H1 (cell line): ENCODE data around the gene PPM1F. TPM values are rescaled to one million over a fixed set of nuclear protein-coding genes. Genes with fewer than 3 reads are reported as not detected.
A peak's percentile ranks its signal among the peaks of the same experiment; 100 is the strongest.

ENCODE experiments used
- CTCF ChIA-PET: fragments of 300-600 bp; sonication (Branson Sonifier 250); formaldehyde crosslinking; loops from one replicate; lab custom pipeline; 2021; ENCODE audit not compliant: partially characterized antibody; lab: Charles Lee
- POLR2A ChIA-PET: fragments of 300-600 bp; sonication (Branson Sonifier 250); formaldehyde crosslinking; loops from one replicate; lab custom pipeline; 2021; ENCODE audit warnings: inconsistent platforms; ENCODE audit not compliant: partially characterized antibody; lab: Charles Lee
- DNase-seq, 2 experiments: peaks; one replicate each; pipeline versions ENCODE4 v3.0.0 to v3.0.0-alpha.2; 2010 to 2022; ENCODE audit warnings: low spot score in 2 of 2, low read depth in 1 of 2, mixed read lengths in 1 of 2
- FAIRE-seq: peaks from 2 replicates; lab custom pipeline; 2011; peaks lifted over from hg19 to GRCh38; lab: Jason Lieb, UNC
- H2AFZ ChIP-seq: 2 replicates; pipeline ENCODE4 v1.8.1; 2012; ENCODE audit warnings: low read length, inconsistent platforms
- H2AK5ac ChIP-seq: 2 replicates; pipeline ENCODE4 v1.6.1; 2013; ENCODE audit warnings: low read depth, low read length
- H2BK120ac ChIP-seq: replicated peaks from 2 replicates; pipeline ENCODE3; 2013; ENCODE audit warnings: low read depth, low read length, inconsistent platforms
- H2BK12ac ChIP-seq: 2 replicates; pipeline ENCODE4 v1.6.1; 2013; ENCODE audit warnings: low read depth, low read length
- H2BK15ac ChIP-seq: 2 replicates; pipeline ENCODE4 v1.6.1; 2013; ENCODE audit warnings: low read length
- H2BK20ac ChIP-seq: 2 replicates; pipeline ENCODE4 v1.6.1; 2013; ENCODE audit warnings: low read length
- H2BK5ac ChIP-seq: 2 replicates; pipeline ENCODE4 v1.6.1; 2013; ENCODE audit warnings: low read depth, low read length
- H3K14ac ChIP-seq: 2 replicates; pipeline ENCODE4 v1.6.1; 2013; ENCODE audit warnings: inconsistent platforms; ENCODE audit not compliant: insufficient read length
- H3K18ac ChIP-seq: 2 replicates; pipeline ENCODE4 v1.6.1; 2013; ENCODE audit warnings: low read length; ENCODE audit errors: extremely low read depth
- H3K23ac ChIP-seq: 2 replicates; pipeline ENCODE4 v1.6.1; 2013; ENCODE audit warnings: inconsistent platforms; ENCODE audit not compliant: insufficient read length
- H3K23me2 ChIP-seq: 2 replicates; pipeline ENCODE4 v1.6.1; 2013; ENCODE audit warnings: low read depth, low read length
- H3K27ac ChIP-seq: 2 replicates; pipeline ENCODE4 v1.6.1; 2011; ENCODE audit warnings: low read depth, low read length, inconsistent platforms
- H3K27me3 ChIP-seq, 4 experiments: replicated peaks in 1 of 4; 1 replicate in 1 of 4; 2 replicates in 3 of 4; pipeline versions ENCODE4 v1.6.1 to v1.8.1; 2011 to 2013; ENCODE audit warnings: low read length in 3 of 4, mild to moderate bottlenecking in 3 of 4, inconsistent platforms in 2 of 4, mixed read lengths in 2 of 4, moderate library complexity in 1 of 4; ENCODE audit not compliant: control insufficient read depth in 3 of 4, insufficient read depth in 3 of 4; ENCODE audit errors: extremely low read depth in 1 of 4
- H3K36me3 ChIP-seq, 4 experiments: 2 replicates each; pipeline versions ENCODE4 v1.6.1 to v1.8.1; 2011 to 2013; ENCODE audit warnings: mild to moderate bottlenecking in 4 of 4, low read length in 3 of 4, moderate library complexity in 2 of 4, control low read depth in 1 of 4, inconsistent platforms in 1 of 4; ENCODE audit not compliant: insufficient read depth in 4 of 4, control insufficient read depth in 2 of 4
- H3K4ac ChIP-seq: replicated peaks from 2 replicates; pipeline ENCODE3; 2013; ENCODE audit warnings: low read length, low read depth, mixed read lengths, inconsistent platforms; ENCODE audit not compliant: insufficient read length
- H3K4me1 ChIP-seq, 4 experiments: replicated peaks in 1 of 4; 1 replicate in 1 of 4; 2 replicates in 3 of 4; pipeline versions ENCODE4 v1.6.1 to v1.8.1; 2011 to 2013; ENCODE audit warnings: low read length in 3 of 4, inconsistent platforms in 2 of 4, mixed read lengths in 1 of 4; ENCODE audit not compliant: insufficient read depth in 4 of 4, control insufficient read depth in 3 of 4
- H3K4me2 ChIP-seq, 2 experiments: 2 replicates each; pipeline versions ENCODE4 v1.6.1 to v1.8.1; 2011 to 2013; ENCODE audit warnings: low read depth in 2 of 2, low read length in 2 of 2, control low read depth in 1 of 2, inconsistent platforms in 1 of 2, mild to moderate bottlenecking in 1 of 2; ENCODE audit not compliant: insufficient read depth in 1 of 2
- H3K4me3 ChIP-seq, 4 experiments: fragments of 200-600, 300-600 bp in 1 of 4; sonication (generic), shearing (Covaris generic), sonication (Bioruptor Twin) in 1 of 4; 2 replicates each; pipeline versions ENCODE4 v1.5.1 to v1.8.1; 2011 to 2016; ENCODE audit warnings: low read length in 4 of 4, low read depth in 3 of 4, control low read depth in 2 of 4, inconsistent platforms in 2 of 4, mild to moderate bottlenecking in 2 of 4, mixed read lengths in 1 of 4, moderate library complexity in 1 of 4; ENCODE audit not compliant: insufficient read depth in 2 of 4; ENCODE audit errors: extremely low read depth in 1 of 4
- H3K56ac ChIP-seq: replicated peaks from 2 replicates; pipeline ENCODE3; 2013; ENCODE audit warnings: low read depth, mild to moderate bottlenecking, mixed read lengths, low read length, inconsistent platforms; ENCODE audit not compliant: insufficient read length
- H3K79me1 ChIP-seq: 2 replicates; pipeline ENCODE4 v1.6.1; 2013; ENCODE audit warnings: low read depth, low read length, control low read depth
- H3K79me2 ChIP-seq, 2 experiments: 2 replicates each; pipeline versions ENCODE4 v1.6.1 to v1.8.1; 2012 to 2013; ENCODE audit warnings: low read length in 2 of 2, mild to moderate bottlenecking in 2 of 2, inconsistent platforms in 1 of 2; ENCODE audit not compliant: insufficient read depth in 2 of 2, control insufficient read depth in 1 of 2
- H3K9ac ChIP-seq, 4 experiments: replicated peaks in 1 of 4; 1 replicate in 1 of 4; 2 replicates in 3 of 4; pipeline versions ENCODE4 v1.6.1 to v1.8.1; 2011 to 2013; ENCODE audit warnings: low read depth in 3 of 4, low read length in 3 of 4, control low read depth in 2 of 4, mild to moderate bottlenecking in 2 of 4, moderate library complexity in 2 of 4, inconsistent platforms in 1 of 4; ENCODE audit errors: extremely low read depth in 1 of 4
- H3K9me3 ChIP-seq, 2 experiments: 2 replicates each; pipeline versions ENCODE4 v1.6.1 to v1.8.1; 2012 to 2013; ENCODE audit warnings: mild to moderate bottlenecking in 2 of 2, moderate library complexity in 2 of 2, control low read depth in 1 of 2, inconsistent platforms in 1 of 2, low read depth in 1 of 2, low read length in 1 of 2, mixed read lengths in 1 of 2; ENCODE audit not compliant: insufficient read depth in 2 of 2
- H4K20me1 ChIP-seq, 2 experiments: replicated peaks in 1 of 2; 2 replicates each; pipeline versions ENCODE3 to v1.8.1; 2011 to 2013; ENCODE audit warnings: inconsistent platforms in 2 of 2, low read length in 2 of 2, mild to moderate bottlenecking in 1 of 2; ENCODE audit not compliant: insufficient read depth in 2 of 2, control insufficient read depth in 1 of 2
- H4K5ac ChIP-seq: 2 replicates; pipeline ENCODE4 v1.6.1; 2013; ENCODE audit warnings: low read length, low read depth, mixed read lengths, inconsistent platforms; ENCODE audit not compliant: insufficient read length
- H4K8ac ChIP-seq: 2 replicates; pipeline ENCODE4 v1.8.0; 2013; ENCODE audit warnings: mild to moderate bottlenecking, moderate library complexity, low read length, inconsistent platforms; ENCODE audit not compliant: insufficient read depth; ENCODE audit errors: extremely low read depth
- H4K91ac ChIP-seq: replicated peaks from 2 replicates; pipeline ENCODE3; 2013; ENCODE audit warnings: low read length, mixed read lengths, inconsistent platforms; ENCODE audit not compliant: insufficient read length
- CTCF ChIP-seq, 3 experiments: IDR thresholded peaks; 1 replicate in 2 of 3; 2 replicates in 1 of 3; pipeline versions ENCODE4 v1.5.1 to v1.6.1; 2011; ENCODE audit warnings: low read length in 3 of 3, mild to moderate bottlenecking in 3 of 3, inconsistent platforms in 2 of 3, low read depth in 1 of 3, moderate library complexity in 1 of 3; ENCODE audit not compliant: insufficient read depth in 1 of 3; ENCODE audit errors: control extremely low read depth in 1 of 3
- RAD21 ChIP-seq, 2 experiments: IDR thresholded peaks in 1 of 2; conservative IDR thresholded peaks in 1 of 2; 2 replicates each; pipeline ENCODE4 v1.6.1; 2011; ENCODE audit warnings: low read depth in 2 of 2, low read length in 2 of 2, improper control_type of control experiment in 1 of 2, inconsistent platforms in 1 of 2, mild to moderate bottlenecking in 1 of 2, moderate library complexity in 1 of 2
- TAF7 ChIP-seq: optimal IDR thresholded peaks from 2 replicates; pipeline ENCODE3; 2011; ENCODE audit warnings: low read depth, mild to moderate bottlenecking, inconsistent platforms, low read length, moderate library complexity, borderline replicate concordance
- WGBS, 2 experiments: shearing (Covaris generic) in 1 of 2; methylation state at CpG; one replicate each; pipeline versions ENCODE4 v1.1.6 to v1.1.7; 2013 to 2015; ENCODE audit warnings: low lambda C conversion rate in 2 of 2, mixed read lengths in 2 of 2, inconsistent platforms in 1 of 2, low coverage in 1 of 2, missing lambda C conversion rate in 1 of 2; ENCODE audit not compliant: insufficient replicate concordance in 2 of 2, insufficient coverage in 1 of 2, insufficient read length in 1 of 2; ENCODE audit errors: extremely low coverage in 1 of 2, missing lambda C conversion rate in 1 of 2; 5-methylcytosine and 5-hydroxymethylcytosine counted together
- polyA plus RNA-seq, 7 experiments: library from polyadenylated mRNA; depleted of rRNA in 3 of 7; stranded (reverse) in 5 of 7; unstranded in 2 of 7; fragments of >200 nt in 5 of 7; fragments of 200-250 nt in 2 of 7; gene quantifications; 1 replicate in 5 of 7; 2 replicates in 1 of 7; 4 replicates in 1 of 7; pipeline versions ENCODE4 v1.2.1 to v1.2.3, GENCODE V29; 2011 to 2013; ENCODE audit warnings: missing spikeins in 2 of 7, mixed read lengths in 2 of 7
- total RNA-seq: library from RNA; stranded (reverse); fragmentation: NEBNext Ultra II Directional; extraction: Animal tissue kit (Norgen Biotek cat#: 25700); gene quantifications from 2 replicates; pipeline ENCODE4 v1.2.1, GENCODE V29; 2021

Gene PPM1F
- total and polyA plus RNA-seq, 2 of the 8 experiments (the other 6 are each of a cell fraction or from before 2014, with no cell fraction given): 12.4 to 22.8 TPM

- Histone ChIP-seq H3K23me2 (no peaks in the 10 kb centered on the region; the same call in 1 of the 2 replicates), H4K8ac (no peak overlapping the region; the same call in 1 of the 2 replicates), H3K14ac (no peak overlapping the region), H3K27me3 (peaks cover 0 to 12% (median 3%) of the 10 kb centered on the region in 4 experiments; a peak in 2 of 7 replicates), H3K79me1 (no peaks in the 10 kb centered on the region; the same call in 1 of the 2 replicates), H2BK15ac (peak overlapping the region; percentile 95; the same call in 1 of the 2 replicates), H4K91ac (no peak overlapping the region), H4K20me1 (peaks cover 2 to 11% of the 10 kb centered on the region in 2 experiments), H3K9ac (no peak overlapping the region), H3K4ac (no peak overlapping the region), H3K18ac (no peak overlapping the region), H2BK12ac (no peak overlapping the region), H3K4me3 (no peak overlapping the region), H3K9me3 (no peaks in the 10 kb centered on the region), H2BK120ac (no peak overlapping the region), H3K4me1 (peaks cover 0 to 13% (median 8%) of the 10 kb centered on the region in 4 experiments; a peak in 5 of 7 replicates), H2BK20ac (no peak overlapping the region), H2AFZ (no peak overlapping the region), H3K27ac (0 out of 2 replicates have a peak overlapping the region, but pooled peaks have one; percentile 16), H3K23ac (no peak overlapping the region), H2BK5ac (no peak overlapping the region), H3K36me3 (no peaks in the 10 kb centered on the region), H4K5ac (no peak overlapping the region), H2AK5ac (no peak overlapping the region), H3K56ac (no peak overlapping the region), H3K4me2 (no peak overlapping the region; a peak in 1 of 4 replicates), H3K79me2 (no peaks in the 10 kb centered on the region)
- POLR2A ChIA-PET: no interaction called here
- FAIRE-seq (no peak), DNase-seq (peak in 1 of 2 experiments; percentile 69)
- CTCF ChIA-PET: interaction anchor here (0.6 to 8.0 kb wide), 13 partner anchors 9 to 1259 kb away, joined by 3 to 60 read pairs (median 4); no protein-coding TSS in a partner anchor
- WGBS, 2 experiments: 62% methylated on average over 16 of the region's 16 CpGs; no CpG with 5 or more reads in 1 of the 2 experiments
- TF ChIP-seq RAD21 (IDR thresholded peaks at IDR 0.05 in 1 of 2, conservative IDR thresholded peaks at IDR 0.05 in 1 of 2; ENCODE audit: low read depth in 2 of 2, low read length in 2 of 2): peak; percentile 36 to 47
- no peak for TF ChIP-seq TAF7
- peak; percentile 31 to 50 (median 49) for TF ChIP-seq CTCF (IDR thresholded peaks at IDR 0.05; ENCODE audit: control extremely low read depth in 1 of 3, insufficient read depth in 1 of 3, low read depth in 1 of 3, low read length in 3 of 3)
Observed at GRCh38 chr22:21947040-21948014, 5.3 kb downstream of the PPM1F start.
